NT2/D1 (cell line): ENCODE measurements around the gene DOCK10.

Experiments used
- SUZ12 ChIP-seq: IDR thresholded peaks from 2 replicates; pipeline ENCODE4 v1.6.1; 2011; ENCODE audit not compliant: insufficient read length, insufficient read depth; ENCODE audit errors: extremely low read depth
- ZNF274 ChIP-seq: IDR thresholded peaks from 2 replicates; pipeline ENCODE4 v1.6.1; 2011; ENCODE audit warnings: mild to moderate bottlenecking, low read depth, low read length

GRCh38 chr2:225032246-225032645 lies 10.0 kb downstream of the DOCK10 start:
- no peak for TF ChIP-seq ZNF274
- TF ChIP-seq SUZ12 = no peak
